Nucleus accumbens (tissue), 56 donors: ENCODE measurements around the gene METTL16.
A peak's percentile ranks its signal among the peaks of the same experiment; 100 is the strongest.
"Not testable (repeated sequence)": the region's sequence is repeated elsewhere in the genome, so short reads cannot be mapped to it uniquely, and the experiment has no call there.

Experiments used
- DNase-seq, 56 donors: peaks; one replicate each; lab custom pipeline; 2025; lab: John Stamatoyannopoulos, UW

Gene METTL16

DNA sequence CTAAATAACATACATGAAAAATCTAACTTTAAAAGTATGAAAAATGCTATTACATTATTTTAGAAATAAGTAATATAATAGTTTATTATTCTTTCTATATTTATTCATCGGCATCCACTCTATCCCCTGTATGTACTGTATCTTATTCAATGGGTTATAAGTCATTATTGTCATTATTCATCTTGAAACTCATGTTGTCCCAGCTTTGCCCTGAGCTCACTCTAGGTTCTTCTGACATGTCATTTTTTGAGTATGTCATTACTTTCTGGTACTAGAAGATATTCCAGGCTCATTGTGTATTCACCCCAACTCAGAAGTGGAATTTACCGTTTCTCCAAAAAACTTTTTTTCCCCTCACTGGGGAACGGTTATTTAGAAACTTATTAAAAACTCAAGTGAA is 57.8 kb downstream of the METTL16 start:
- DNase-seq: no peak

DNA sequence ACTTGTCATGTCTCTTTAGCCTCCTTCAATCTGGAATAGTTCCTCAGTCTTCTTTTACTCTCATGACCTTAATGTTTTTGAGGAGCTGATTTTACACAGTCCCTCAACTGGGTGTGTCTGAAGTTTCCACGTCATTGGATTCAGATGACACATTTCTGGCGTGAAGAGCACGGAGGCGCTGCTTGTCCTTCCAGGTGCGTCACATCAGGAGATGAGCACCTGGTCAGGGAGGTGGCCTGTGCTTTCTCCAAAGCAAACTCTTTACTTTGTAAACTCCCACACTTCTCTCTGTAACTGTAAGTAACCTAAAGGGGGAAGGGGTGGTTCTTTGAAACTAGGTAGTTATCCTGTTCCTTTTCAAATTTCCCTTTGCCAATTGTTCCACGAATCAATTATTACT is 58.4 kb downstream of the METTL16 start:
- DNase-seq: no peak

DNA sequence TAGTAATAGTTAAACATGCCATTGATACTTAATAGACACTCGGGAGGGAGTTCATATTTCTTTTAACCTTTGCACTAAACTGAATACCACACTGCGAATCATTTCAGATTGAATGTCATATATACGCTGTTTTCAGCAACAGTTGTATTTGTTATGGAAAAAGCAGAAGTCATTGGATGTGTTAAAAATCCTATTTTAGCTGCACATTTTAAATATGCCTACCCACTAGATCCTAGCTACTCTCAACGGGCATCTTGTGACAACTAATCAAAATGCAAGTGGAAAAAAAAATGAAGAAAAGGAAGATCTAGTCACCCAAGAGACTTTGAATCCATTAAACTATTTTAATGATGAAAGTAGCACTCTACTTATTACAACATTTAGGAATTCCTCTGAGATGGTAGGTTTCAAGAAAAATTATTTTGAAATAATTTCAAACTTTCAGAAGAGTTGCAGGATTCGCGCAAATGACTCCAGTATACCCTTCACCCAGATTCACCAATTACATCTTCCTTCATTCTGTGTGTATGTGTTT is 59.4 kb downstream of the METTL16 start:
- no peak for DNase-seq

DNA sequence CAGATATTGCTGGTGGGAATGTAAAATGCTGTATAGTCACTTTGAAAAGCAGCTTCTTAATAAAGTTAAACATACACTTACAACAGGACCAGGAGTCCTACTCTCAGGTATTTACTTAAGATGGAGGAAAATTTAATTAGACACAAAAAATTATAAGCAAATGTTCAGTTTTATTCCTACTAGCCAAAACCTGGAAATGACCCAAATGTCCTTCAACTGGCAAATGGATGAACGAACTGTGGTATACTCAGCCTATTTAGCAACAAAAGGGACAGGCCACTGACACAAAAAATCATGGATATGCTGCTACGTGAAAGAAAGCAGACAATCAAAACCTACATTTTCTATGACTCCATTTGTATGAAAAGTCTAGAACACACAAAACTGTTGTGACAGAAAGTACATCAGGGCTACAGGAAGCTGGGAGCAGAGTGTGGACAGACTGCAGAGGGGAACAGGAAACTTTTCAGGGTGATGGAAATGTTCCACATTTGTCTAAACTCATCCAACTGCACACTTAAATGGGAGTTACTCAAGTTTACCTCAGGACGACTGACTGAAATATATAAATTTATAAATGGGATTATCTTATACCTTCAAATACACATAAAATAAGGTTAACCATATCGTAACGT is 61.6 kb downstream of the METTL16 start:
- DNase-seq: no peak

DNA sequence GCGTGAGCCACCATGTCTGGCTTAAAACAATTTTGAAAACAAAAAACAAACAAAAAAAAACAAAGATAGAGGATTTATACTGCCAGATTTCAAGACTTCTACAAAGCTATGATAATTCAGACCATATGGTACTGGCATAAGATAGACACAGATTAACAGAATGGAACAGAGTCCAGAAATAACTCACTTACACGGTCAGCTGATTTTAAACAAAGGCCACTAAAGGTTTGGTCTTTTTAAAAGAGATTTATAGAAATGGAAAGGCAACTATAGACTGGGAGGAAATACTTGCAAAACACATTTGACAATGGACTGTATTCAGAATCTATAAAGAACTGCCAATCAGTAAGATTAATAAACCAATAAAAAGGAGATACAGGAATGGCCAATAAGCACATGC is 62.2 kb downstream of the METTL16 start:
- no peak for DNase-seq

DNA sequence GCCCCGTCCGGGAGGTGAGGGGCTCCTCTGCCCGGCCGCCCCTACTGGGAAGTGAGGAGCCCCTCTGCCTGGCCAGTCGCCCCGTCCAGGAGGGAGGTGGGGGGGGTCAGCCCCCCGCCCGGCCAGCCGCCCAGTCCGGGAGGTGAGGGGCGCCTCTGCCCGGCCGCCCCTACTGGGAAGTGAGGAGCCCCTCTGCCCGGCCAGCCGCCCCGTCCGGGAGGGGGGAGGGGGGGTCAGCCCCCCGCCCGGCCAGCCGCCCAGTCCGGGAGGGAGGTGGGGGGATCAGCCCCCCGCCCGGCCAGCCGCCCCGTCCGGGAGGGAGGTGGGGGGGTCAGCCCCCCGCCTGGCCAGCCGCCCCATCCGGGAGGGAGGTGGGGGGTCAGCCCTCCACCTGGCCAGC is 64.2 kb downstream of the METTL16 start:
- not testable (repeated sequence) for DNase-seq

DNA sequence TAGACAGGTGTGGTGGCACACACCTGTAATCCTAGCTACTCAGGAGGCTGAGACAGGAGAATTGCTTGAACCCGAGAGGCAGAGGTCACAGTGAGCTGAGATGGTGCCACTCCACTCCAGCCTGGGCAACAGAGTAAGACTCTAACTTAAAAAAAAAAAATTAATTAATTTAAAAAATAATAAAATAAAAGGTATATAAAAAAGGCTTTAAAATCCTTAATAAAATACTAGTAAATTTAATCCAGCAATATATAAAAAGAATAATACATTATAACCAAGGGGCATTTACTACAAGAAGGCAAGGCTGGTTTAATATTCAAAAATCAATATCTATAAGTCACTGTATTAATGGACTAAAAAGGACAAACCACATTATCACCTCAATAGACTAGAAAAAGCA is 66.0 kb downstream of the METTL16 start:
- no peak for DNase-seq

DNA sequence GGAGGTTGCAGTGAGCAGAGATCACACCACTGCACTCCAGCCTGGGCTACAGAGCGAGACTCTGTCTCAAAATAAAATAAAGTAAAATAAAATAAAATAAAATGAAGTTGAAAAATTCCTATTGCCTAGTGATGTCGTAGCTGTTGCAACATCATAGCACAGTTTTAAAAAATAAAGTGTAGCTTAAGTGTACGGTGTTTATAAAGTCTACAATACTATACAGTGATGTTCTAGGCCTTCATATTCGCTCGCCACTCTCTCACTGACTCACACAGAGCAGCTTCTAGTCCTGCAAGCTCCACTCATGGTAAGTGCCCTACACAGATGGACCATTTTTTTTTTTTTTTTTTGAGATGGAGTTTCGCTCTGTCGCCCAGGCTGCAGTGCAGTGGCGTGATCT is 67.3 kb downstream of the METTL16 start:
- no peak for DNase-seq

DNA sequence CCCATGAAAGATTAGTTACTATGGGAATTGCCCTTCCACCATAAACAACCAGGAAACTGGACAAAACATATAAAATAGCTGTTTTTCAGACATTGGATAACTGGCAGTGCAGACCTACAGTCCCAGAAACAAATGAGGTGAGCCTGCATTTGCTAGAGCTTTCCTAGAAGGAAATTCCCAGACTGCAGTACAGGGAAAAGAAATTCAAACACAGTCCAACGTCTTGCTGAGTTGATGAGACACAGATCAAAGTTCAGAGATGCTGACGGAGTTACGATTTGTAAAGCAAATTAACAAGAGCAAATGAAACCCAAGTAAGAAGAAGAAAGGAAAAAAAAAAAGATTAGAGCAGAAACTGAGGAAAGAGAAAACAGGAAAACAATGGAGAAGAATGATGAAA is 69.5 kb downstream of the METTL16 start:
- no peak for DNase-seq

DNA sequence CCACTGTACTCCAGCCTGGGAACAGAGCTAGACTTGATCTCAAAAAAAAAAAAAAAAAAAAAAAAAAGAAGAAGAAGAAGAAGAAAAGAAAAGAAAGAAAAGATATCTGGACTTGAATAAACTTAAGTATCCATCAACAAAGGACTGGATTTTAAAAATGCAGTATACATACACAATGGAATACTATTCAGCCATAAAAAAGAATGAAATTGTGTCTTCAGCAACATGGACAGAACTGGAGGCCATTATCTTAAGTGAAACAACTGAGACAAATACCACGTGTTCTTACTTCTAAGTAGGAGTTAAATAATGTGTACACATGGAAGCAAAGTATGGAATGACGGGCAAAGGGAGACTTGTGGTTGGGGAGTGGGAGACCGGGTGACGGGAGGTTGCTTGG is 70.8 kb downstream of the METTL16 start:
- DNase-seq: no peak

DNA sequence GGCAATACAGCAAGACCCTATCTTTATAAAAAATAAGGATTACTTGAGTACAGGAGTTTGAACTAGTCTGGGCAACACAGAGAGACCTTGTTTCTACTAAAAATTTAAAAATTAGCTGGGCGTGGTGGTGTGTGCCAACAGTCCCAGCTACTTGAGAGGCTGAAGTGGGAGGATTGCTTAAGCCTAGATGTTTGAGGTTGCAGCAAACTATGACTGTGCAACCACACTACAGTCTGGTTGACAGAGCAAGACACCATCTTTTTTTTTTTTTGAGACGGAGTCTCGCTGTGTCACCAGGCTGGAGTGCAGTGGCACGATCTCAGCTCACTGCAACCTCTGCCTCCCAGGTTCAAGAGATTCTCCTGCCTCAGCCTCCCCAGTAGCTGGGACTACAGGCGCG is 71.7 kb downstream of the METTL16 start:
- DNase-seq: not testable (repeated sequence)

DNA sequence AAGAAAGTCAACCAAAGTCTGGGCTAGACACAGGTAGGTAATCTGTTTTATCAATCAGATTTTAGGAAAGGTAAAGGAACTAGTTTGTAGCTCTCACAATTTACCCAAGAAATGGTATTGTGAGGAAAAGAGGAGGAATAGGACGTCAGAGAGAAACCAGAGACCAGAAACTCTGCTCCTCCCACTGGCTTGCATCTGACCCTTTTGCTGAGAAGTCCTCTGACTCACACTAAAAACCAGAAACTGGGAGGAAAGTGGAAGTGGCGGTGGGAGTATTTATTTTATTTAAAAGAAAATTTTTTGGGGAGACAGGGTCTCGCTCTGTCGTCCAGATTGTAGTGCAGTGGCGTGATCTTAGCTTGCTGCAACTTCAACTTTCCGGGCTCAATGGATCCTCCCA is 72.9 kb downstream of the METTL16 start:
- DNase-seq: no peak

DNA sequence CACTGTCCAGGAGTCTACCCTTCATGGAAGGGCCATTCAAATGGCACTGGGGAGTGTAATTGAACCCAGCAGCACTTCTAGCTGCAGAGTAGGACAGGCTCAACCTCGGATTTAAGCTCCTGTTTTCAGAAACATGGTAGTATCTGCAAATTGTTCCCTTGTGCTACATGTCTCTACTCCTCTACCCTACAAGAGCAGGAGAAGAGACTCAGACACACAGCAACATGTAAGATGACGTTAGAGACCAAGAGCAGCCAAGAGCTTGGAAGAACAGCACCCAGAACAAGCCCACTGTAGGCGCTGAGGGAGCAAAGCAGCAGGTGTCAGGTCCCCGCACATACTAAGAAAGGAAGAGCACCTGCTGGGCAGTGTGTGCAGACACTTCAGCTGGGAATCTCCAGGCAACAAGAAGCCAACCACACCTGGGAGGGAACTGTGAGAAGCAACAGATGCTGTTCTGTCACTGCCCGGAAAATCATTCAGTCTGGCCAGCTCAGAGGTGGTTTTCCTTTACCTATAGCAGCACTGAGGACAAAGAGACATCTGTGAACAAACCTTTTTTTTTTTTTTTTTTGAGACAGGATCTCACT is 75.3 kb downstream of the METTL16 start:
- DNase-seq: no peak

DNA sequence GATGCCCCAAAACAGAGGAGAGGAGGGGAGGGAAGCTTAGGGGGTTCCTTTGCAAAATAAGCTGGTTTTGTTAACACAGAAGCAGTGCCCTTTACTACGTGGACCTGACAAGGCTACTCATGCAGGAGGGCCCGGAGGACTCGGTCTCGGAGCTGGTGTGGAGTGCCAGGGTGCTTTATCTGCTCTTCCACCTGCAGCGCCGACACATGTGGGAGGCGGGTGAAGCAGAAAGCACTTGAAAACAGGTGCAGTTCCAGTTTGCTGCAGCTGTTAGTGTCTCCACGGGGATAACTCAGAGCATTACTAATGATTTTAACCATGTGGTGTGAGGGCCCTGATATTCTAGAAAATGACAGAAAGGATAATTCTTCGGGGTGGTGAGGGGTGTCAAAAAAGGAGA is 75.8 kb downstream of the METTL16 start:
- peak in 23 of 56 donors; percentile 12 to 64 (median 35) for DNase-seq

DNA sequence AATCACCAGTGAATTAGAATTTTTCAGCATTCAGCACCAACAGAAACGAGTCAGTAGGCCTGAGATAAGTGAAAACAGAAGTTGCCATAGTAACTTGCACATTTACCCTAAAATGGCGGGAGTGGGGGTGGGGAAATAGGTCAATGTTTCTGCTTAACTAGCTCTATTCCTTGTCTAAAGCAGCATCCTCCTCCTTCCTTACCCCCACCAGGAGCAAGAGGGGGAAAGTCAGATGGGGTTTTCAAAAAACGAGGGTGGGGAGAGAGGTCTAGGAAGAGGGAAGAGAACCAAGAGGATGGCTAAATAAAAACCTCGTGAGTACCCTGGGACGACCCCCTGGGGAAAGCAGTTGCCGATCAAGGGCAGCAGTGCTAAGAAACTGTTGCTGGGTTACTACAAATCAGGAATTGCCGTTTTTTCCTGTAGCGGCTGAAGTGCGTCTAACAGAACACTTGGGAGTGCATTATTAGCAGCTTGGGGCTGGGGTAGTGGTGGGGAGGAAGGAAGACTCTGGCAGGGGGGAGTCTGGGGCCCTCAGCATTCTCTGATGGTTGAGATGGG is 76.4 kb downstream of the METTL16 start:
- peak in 33 of 56 donors; percentile 22 to 81 (median 49) for DNase-seq

DNA sequence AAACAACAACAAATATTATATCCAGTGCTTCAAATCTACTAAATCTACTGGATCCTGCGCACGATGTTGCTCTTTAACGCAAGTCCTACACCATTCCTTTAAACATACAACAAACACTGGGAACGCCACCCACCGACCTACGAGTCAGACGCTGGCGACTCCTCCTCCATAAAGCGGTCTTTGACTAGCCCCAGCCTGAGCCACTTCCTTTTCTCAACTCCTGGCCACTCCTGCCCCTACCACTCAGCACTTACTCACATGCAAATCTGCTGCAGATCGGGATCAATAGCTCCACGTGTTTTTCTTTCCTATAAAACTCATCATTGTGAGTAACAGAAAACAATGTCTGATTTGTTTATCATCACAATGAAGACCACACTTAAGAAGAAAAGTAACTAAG is 78.0 kb downstream of the METTL16 start:
- DNase-seq: peak in 1 of 56 donors; percentile 7

DNA sequence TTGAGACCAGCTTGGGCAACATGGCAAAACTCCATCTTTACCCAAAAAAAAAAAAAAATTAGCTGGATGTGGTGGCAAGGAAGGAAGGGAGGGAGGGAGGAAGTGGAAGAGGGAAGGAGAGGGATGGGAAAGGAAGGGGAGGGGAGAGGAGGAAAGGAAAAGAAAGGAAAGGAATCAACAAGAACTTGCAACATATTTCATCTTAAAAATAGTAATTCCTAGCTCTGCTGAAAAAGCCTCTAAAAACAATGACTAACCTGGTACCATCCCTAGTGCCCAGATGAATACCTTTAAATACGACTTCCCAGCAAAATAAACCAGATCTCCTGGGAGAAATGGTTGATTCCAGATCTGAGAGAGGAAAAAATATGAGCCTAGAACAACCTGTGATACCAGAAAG is 83.8 kb downstream of the METTL16 start:
- DNase-seq: no peak

DNA sequence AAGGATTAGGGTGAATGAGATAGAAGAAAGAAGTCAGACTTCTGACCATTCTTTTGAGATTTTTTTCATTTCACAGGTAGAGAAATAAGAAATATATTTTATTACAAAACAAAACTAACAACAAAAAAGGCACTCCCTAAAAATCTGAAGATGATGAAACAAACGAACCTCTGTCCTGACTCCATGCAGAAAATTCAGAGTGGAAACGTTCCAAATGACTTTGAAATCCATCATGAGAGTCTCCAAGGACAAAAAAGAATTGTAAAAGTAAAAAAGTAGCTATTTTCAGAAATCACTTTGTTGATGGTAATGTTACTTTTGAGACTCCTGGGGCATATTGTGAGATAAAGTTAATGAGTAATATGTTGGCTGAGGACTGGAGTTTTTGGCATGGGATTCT is 84.5 kb downstream of the METTL16 start:
- DNase-seq: no peak

DNA sequence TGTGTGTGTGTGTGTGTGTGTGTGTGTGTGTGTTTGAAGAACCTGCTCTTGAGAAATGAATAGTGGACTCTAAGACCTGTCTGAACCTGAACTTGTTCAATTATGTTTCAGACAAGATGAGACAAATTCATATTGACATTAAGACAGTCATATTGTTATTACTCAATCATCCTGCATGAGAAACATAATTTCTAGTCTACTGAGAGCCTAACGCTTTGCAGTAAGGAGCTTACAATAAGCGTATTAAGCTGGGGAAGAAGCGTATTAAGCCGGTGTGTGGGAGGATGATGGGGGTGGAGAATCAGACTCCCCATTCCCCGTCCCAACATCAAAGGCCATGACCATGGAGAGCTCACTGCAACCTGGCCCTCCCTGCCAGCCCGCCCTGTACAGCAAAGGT is 88.4 kb downstream of the METTL16 start:
- no peak for DNase-seq

DNA sequence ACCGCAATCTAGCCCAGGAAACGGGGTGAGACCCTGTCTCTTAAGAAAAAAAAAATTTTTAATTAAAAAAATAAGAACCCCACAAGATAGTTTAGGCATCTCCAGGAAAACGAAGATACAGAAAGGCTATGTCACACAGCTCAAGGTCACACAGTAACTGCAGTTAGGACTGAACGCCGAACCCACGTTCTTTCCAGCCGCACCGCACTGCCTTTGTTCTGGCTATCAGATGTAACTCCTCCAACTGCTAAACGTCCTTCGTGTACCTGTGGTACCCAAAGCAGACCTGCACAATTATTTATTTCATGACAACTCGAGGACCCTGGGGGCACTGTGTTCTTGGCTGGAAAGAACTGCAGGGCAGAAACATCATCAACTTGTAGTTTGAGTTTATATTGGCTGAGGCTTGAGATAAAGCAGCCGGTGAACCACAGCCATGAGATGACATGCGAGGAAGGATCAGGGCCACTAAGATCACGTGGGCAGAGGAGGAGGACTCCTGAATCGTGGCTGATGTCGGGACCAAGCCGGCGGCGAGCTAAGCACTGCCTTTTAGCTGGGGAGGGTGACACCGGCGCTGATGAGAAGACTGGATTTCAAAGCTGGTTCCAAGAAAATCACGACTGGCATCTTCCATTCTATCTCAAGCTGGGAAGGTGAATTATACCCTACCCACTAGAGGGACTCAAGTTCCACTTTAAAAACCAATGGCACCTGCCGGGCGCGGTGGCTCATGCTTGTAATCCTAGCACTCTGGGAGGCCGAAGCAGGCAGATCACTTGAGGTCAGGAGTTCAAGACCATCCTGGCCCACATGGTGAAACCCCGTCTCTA is 90.2 kb downstream of the METTL16 start:
- DNase-seq: peak in 3 of 56 donors; percentile 11 to 59 (median 12)

DNA sequence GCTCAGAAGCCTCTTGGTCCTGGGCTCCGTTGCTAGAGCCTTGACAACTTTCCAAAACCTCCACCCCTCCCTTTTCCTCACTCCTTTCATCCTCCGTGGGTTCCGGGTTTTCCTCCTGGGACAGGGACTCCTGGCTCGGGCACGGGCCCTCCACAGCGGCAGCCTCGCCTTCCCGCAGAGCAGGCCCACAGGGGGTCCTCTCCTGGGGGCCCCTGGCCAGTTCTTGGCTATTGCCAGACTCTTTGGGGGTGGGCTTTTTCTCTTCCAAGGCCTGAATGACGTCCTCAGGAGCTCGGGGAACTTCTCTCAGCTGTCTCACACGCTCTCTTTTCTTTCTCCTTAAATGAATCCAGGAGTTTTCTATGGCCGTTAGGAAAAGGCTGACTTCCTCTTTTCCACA is 91.5 kb downstream of the METTL16 start:
- DNase-seq: peak in 2 of 56 donors; percentile 13 to 16
